Measurements from ENCODE around the gene MCUB.

- TF ChIP-seq MXI1 (IDR thresholded peaks at IDR 0.05; ENCODE audit: borderline replicate concordance, low read depth, low read length) (no peak), CTCF (CRISPR knock-in tag; IDR thresholded peaks at IDR 0.05) (no peak), ZNF552 (CRISPR knock-in tag; IDR thresholded peaks at IDR 0.05; ENCODE audit: borderline replicate concordance) (no peak), NBN (conservative IDR thresholded peaks at IDR 0.05) (no peak), POLR2AphosphoS5 (IDR thresholded peaks at IDR 0.05; ENCODE audit: low read depth, low read length) (no peak)
These were observed 39.1 kb downstream of the MCUB start for GRCh38 chr4:109599046-109599652.
